ENCODE data around the gene DEGS2. TPM values are rescaled to one million over a fixed set of nuclear protein-coding genes. Genes with fewer than 3 reads are reported as not detected.

Gene DEGS2
- total and polyA plus RNA-seq, 2 donors (not counting 1 experiment from before 2014, with no cell fraction given): 0.82 to 6.4 TPM

GRCh38 chr14:100147181-100147631 lies 12.2 kb downstream of the DEGS2 start:
- Histone ChIP-seq H3K27me3 (replicated peaks in 1 of 4; ENCODE audit: control extremely low read depth in 1 of 4, control insufficient read depth in 3 of 4, insufficient read depth in 4 of 4, low read length in 3 of 4) (no peaks in the 10 kb centered on the region), H3K4me2 (replicated peaks; ENCODE audit: low read depth, low read length, poor library complexity, severe bottlenecking) (peak overlapping the region; percentile 71), H4K20me1 (ENCODE audit: control insufficient read depth, insufficient read depth, low read length, poor library complexity, severe bottlenecking) (peaks cover 20% of the 10 kb centered on the region), H3K9ac (ENCODE audit: low read length) (peak overlapping the region; percentile 23), H2AFZ (ENCODE audit: insufficient read depth, low read depth, low read length, poor library complexity, severe bottlenecking) (peak overlapping the region; percentile 22), H3K27ac (ENCODE audit: low read length in 2 of 2) (no peak overlapping the region), H3K79me2 (ENCODE audit: control insufficient read depth, insufficient read depth, low read length) (no peaks in the 10 kb centered on the region), H3K9me3 (ENCODE audit: control extremely low read depth in 1 of 3, control insufficient read depth in 2 of 3, insufficient read depth in 1 of 3, low read length in 2 of 3) (peaks cover 0 to 11% (median 0%) of the 10 kb centered on the region in 3 donors), H3K4me1 (ENCODE audit: control insufficient read depth in 2 of 2, insufficient read depth in 2 of 2, low read length in 2 of 2) (peaks cover 22 to 24% of the 10 kb centered on the region in 2 donors), H3K4me3 (ENCODE audit: control extremely low read depth in 1 of 5, extremely low read depth in 1 of 5, insufficient read depth in 1 of 5, low read depth in 2 of 5, low read length in 4 of 5) (peak overlapping the region in 1 of 5 experiments; percentile 25), H3K36me3 (replicated peaks in 1 of 2; ENCODE audit: control extremely low read depth in 1 of 2, control insufficient read depth in 1 of 2, extremely low read depth in 1 of 2, insufficient read depth in 2 of 2, low read length in 1 of 2) (peaks cover 0 to 22% of the 10 kb centered on the region in 2 experiments)
- peaks cover 27% of the 10 kb centered on the region for H3K4me1 Mint-ChIP-seq
- intact Hi-C loops (cut with micrococcal nuclease): loop anchor here (1.0 to 5.0 kb wide), 2 partner anchors 46 to 160 kb away; partner anchors contain the start of gene SLC25A29
- POLR2A ChIA-PET: interaction anchor here (0.6 kb wide), 1 partner anchor 1797 kb away, joined by 3 read pairs; no protein-coding TSS in a partner anchor
- CTCF ChIA-PET: interaction anchor here (0.6 to 5.4 kb wide), 4 partner anchors 10 to 131 kb away, joined by 3 to 32 read pairs (median 4); partner anchors contain the start of gene DEGS2
- peak overlapping the region; percentile 78 for H3K4me3 Mint-ChIP-seq
- no peaks in the 10 kb centered on the region for H3K9me3 Mint-ChIP-seq (ENCODE audit: insufficient read depth)
- WGBS (ENCODE audit: insufficient coverage): 19% methylated on average over 20 of the region's 20 CpGs
- DNase-seq: peak; percentile 71
- TF ChIP-seq CTCF (IDR thresholded peaks at IDR 0.05) (no peak), EZH2 (IDR thresholded peaks at IDR 0.05; ENCODE audit: borderline replicate concordance, insufficient read depth, low read depth, low read length, poor library complexity, severe bottlenecking) (no peak)
- ATAC-seq (ENCODE audit: low read depth): peak; percentile 74
- peak overlapping the region; percentile 92 for H3K27ac Mint-ChIP-seq
- H3K27me3 Mint-ChIP-seq: no peaks in the 10 kb centered on the region

- 82% methylated on average over 13 of the region's 29 CpGs for WGBS (ENCODE audit: insufficient coverage)
- CTCF ChIA-PET: interaction anchor here (0.6 to 5.4 kb wide), 5 partner anchors 10 to 132 kb away, joined by 3 to 32 read pairs (median 3); no protein-coding TSS in a partner anchor
- peak; percentile 49 for DNase-seq
These were observed 12.8 kb downstream of the DEGS2 start for GRCh38 chr14:100146531-100147091.

More at GRCh38 chr14:100146531-100147091, 12.8 kb downstream of the DEGS2 start:
- no peak overlapping the region for H2AFZ ChIP-seq (ENCODE audit: insufficient read depth, low read depth, low read length, poor library complexity, severe bottlenecking)
- peak overlapping the region; percentile 71 for H3K4me2 ChIP-seq (replicated peaks; ENCODE audit: low read depth, low read length, poor library complexity, severe bottlenecking)
- H3K79me2 ChIP-seq (ENCODE audit: control insufficient read depth, insufficient read depth, low read length): no peaks in the 10 kb centered on the region
- peaks cover 0 to 11% (median 0%) of the 10 kb centered on the region in 3 donors for H3K9me3 ChIP-seq (ENCODE audit: control extremely low read depth in 1 of 3, control insufficient read depth in 2 of 3, insufficient read depth in 1 of 3, low read length in 2 of 3)
- POLR2A ChIA-PET: no interaction called here
- H3K4me1 ChIP-seq (ENCODE audit: control insufficient read depth in 2 of 2, insufficient read depth in 2 of 2, low read length in 2 of 2): peaks cover 22 to 24% of the 10 kb centered on the region in 2 donors
- TF ChIP-seq CTCF (IDR thresholded peaks at IDR 0.05) (no peak), EZH2 (IDR thresholded peaks at IDR 0.05; ENCODE audit: borderline replicate concordance, insufficient read depth, low read depth, low read length, poor library complexity, severe bottlenecking) (no peak)
- intact Hi-C loops (cut with micrococcal nuclease): loop anchor here (1.0 to 5.0 kb wide), 2 partner anchors 47 to 161 kb away; partner anchors contain the start of gene SLC25A29
- no peaks in the 10 kb centered on the region for H3K9me3 Mint-ChIP-seq (ENCODE audit: insufficient read depth)
- ATAC-seq (ENCODE audit: low read depth): no peak
- H3K27ac ChIP-seq (ENCODE audit: low read length in 2 of 2): no peak overlapping the region
- H4K20me1 ChIP-seq (ENCODE audit: control insufficient read depth, insufficient read depth, low read length, poor library complexity, severe bottlenecking): peaks cover 23% of the 10 kb centered on the region
- no peak overlapping the region for H3K4me3 Mint-ChIP-seq
- H3K4me1 Mint-ChIP-seq: peaks cover 27% of the 10 kb centered on the region
- H3K27me3 Mint-ChIP-seq: no peaks in the 10 kb centered on the region
- no peak overlapping the region for H3K9ac ChIP-seq (ENCODE audit: low read length)
- H3K27me3 ChIP-seq (replicated peaks in 1 of 4; ENCODE audit: control extremely low read depth in 1 of 4, control insufficient read depth in 3 of 4, insufficient read depth in 4 of 4, low read length in 3 of 4): no peaks in the 10 kb centered on the region
- H3K4me3 ChIP-seq (ENCODE audit: control extremely low read depth in 1 of 5, extremely low read depth in 1 of 5, insufficient read depth in 1 of 5, low read depth in 2 of 5, low read length in 4 of 5): no peak overlapping the region
- peaks cover 0 to 28% of the 10 kb centered on the region in 2 experiments for H3K36me3 ChIP-seq (replicated peaks in 1 of 2; ENCODE audit: control extremely low read depth in 1 of 2, control insufficient read depth in 1 of 2, extremely low read depth in 1 of 2, insufficient read depth in 2 of 2, low read length in 1 of 2)
- peak overlapping the region; percentile 92 for H3K27ac Mint-ChIP-seq

Measured in B cell (primary cell).